ENCODE data around the gene KRTAP20-4. TPM values are rescaled to one million over a fixed set of nuclear protein-coding genes. Genes with fewer than 3 reads are reported as not detected.

Gene KRTAP20-4
- polyA plus RNA-seq, 2 of the 4 experiments (the other 2 are of a cell fraction): not detected

DNA sequence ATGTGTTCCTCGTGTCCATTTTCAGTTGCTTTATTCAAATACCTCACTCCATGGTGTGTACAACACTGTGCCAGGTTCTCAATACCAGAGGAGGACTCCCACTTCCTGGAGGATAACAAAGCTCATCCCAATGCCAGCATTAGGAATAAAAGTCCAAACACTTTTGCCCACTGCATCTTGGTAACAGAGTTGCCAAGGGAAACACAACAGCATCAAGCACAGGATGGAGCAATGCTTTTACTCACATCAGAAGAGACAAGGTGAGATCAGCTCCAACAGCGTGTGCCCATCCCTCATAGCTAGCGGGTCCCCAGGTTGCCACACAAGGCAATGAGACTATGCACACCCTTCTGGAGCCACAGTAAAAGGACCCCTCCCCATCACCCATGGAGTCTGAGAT, 2.9 kb downstream of the KRTAP20-4 start (continued):
- TF ChIP-seq, protein P1, sequence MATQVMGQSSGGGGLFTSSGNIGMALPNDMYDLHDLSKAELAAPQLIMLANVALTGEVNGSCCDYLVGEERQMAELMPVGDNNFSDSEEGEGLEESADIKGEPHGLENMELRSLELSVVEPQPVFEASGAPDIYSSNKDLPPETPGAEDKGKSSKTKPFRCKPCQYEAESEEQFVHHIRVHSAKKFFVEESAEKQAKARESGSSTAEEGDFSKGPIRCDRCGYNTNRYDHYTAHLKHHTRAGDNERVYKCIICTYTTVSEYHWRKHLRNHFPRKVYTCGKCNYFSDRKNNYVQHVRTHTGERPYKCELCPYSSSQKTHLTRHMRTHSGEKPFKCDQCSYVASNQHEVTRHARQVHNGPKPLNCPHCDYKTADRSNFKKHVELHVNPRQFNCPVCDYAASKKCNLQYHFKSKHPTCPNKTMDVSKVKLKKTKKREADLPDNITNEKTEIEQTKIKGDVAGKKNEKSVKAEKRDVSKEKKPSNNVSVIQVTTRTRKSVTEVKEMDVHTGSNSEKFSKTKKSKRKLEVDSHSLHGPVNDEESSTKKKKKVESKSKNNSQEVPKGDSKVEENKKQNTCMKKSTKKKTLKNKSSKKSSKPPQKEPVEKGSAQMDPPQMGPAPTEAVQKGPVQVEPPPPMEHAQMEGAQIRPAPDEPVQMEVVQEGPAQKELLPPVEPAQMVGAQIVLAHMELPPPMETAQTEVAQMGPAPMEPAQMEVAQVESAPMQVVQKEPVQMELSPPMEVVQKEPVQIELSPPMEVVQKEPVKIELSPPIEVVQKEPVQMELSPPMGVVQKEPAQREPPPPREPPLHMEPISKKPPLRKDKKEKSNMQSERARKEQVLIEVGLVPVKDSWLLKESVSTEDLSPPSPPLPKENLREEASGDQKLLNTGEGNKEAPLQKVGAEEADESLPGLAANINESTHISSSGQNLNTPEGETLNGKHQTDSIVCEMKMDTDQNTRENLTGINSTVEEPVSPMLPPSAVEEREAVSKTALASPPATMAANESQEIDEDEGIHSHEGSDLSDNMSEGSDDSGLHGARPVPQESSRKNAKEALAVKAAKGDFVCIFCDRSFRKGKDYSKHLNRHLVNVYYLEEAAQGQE (IDR thresholded peaks at IDR 0.05): no peak

DNA sequence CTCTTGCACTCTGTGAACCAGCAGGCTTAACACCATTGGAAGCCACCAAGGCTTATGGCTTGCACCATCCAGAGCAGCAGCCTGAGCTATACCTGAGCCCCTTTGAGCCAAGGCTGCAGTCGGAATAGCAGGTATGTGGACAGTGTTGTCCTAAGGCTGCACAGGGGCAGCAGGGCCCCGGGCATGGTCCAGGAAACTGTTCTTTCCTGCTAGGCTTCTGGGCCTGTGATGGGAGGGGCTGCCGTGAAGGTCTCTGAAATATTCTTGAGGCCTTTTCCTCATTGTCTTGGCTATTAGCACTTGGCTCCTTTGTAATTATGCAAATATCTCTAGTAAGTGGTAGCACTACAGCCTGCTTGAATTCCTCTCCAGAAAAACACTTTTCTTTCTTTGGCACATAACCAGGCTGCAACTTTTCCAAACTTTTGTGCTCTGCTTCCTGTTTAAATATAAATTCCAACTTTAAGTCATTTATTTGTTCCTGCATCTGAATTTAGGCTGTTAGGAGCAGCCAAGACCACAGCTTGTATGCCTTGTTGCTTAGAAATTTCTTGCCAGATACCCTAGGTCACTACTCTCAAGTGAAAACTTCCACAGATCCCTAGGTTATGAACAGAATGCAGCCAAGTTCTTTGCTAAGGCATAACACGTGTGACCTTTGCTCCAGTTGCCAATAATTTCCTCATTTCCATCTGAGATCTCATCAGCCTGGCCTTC, 5.2 kb downstream of the KRTAP20-4 start:
- POLR2A ChIA-PET: no interaction called here
- CTCF ChIA-PET: no interaction called here
- H3K4me2 ChIP-seq: no peak overlapping the region
- no peak for TF ChIP-seq FOXS1 (CRISPR knock-in tag; IDR thresholded peaks at IDR 0.05)
- TF ChIP-seq CHD2 (IDR thresholded peaks at IDR 0.05; ENCODE audit: low read length, partially characterized antibody): no peak
- TF ChIP-seq RAD21 (conservative IDR thresholded peaks at IDR 0.05 in 1 of 2, IDR thresholded peaks at IDR 0.05 in 1 of 2): no peak
- no peak for TF ChIP-seq EHF (CRISPR knock-in tag; IDR thresholded peaks at IDR 0.05)
- no peak for TF ChIP-seq RNF2 (IDR thresholded peaks at IDR 0.05; ENCODE audit: borderline replicate concordance, low read depth)
- TF ChIP-seq, protein P2, sequence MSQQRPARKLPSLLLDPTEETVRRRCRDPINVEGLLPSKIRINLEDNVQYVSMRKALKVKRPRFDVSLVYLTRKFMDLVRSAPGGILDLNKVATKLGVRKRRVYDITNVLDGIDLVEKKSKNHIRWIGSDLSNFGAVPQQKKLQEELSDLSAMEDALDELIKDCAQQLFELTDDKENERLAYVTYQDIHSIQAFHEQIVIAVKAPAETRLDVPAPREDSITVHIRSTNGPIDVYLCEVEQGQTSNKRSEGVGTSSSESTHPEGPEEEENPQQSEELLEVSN (IDR thresholded peaks at IDR 0.05; ENCODE audit: borderline replicate concordance, low read depth): no peak
- TF ChIP-seq, protein P3, sequence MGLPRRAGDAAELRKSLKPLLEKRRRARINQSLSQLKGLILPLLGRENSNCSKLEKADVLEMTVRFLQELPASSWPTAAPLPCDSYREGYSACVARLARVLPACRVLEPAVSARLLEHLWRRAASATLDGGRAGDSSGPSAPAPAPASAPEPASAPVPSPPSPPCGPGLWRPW (IDR thresholded peaks at IDR 0.05): no peak
- no peak for TF ChIP-seq ZC3H11A (IDR thresholded peaks at IDR 0.05)
- TF ChIP-seq NR3C1 (IDR thresholded peaks at IDR 0.05): no peak
- no peak for TF ChIP-seq ZSCAN20 (CRISPR knock-in tag; IDR thresholded peaks at IDR 0.05)
- no peak for TF ChIP-seq HDAC2 (IDR thresholded peaks at IDR 0.05)
- no peak for TF ChIP-seq SMC3 (IDR thresholded peaks at IDR 0.05)
- TF ChIP-seq, protein P4, sequence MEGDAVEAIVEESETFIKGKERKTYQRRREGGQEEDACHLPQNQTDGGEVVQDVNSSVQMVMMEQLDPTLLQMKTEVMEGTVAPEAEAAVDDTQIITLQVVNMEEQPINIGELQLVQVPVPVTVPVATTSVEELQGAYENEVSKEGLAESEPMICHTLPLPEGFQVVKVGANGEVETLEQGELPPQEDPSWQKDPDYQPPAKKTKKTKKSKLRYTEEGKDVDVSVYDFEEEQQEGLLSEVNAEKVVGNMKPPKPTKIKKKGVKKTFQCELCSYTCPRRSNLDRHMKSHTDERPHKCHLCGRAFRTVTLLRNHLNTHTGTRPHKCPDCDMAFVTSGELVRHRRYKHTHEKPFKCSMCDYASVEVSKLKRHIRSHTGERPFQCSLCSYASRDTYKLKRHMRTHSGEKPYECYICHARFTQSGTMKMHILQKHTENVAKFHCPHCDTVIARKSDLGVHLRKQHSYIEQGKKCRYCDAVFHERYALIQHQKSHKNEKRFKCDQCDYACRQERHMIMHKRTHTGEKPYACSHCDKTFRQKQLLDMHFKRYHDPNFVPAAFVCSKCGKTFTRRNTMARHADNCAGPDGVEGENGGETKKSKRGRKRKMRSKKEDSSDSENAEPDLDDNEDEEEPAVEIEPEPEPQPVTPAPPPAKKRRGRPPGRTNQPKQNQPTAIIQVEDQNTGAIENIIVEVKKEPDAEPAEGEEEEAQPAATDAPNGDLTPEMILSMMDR (IDR thresholded peaks at IDR 0.05): no peak
- TF ChIP-seq MAZ (IDR thresholded peaks at IDR 0.05; ENCODE audit: borderline replicate concordance, low read depth, low read length): no peak
- no peaks in the 10 kb centered on the region for H3K4me1 ChIP-seq
- no peak for DNase-seq (ENCODE audit: low read depth in 1 of 2, low spot score in 1 of 2)
- WGBS (ENCODE audit: missing lambda C conversion rate): 0% methylated on average over 2 of the region's 4 CpGs
- no peak overlapping the region for H3K4me3 ChIP-seq
- FAIRE-seq: no peak
- no peak overlapping the region for H3K27ac ChIP-seq
- ATAC-seq: no peak
- H3K9me3 ChIP-seq: no peaks in the 10 kb centered on the region

DNA sequence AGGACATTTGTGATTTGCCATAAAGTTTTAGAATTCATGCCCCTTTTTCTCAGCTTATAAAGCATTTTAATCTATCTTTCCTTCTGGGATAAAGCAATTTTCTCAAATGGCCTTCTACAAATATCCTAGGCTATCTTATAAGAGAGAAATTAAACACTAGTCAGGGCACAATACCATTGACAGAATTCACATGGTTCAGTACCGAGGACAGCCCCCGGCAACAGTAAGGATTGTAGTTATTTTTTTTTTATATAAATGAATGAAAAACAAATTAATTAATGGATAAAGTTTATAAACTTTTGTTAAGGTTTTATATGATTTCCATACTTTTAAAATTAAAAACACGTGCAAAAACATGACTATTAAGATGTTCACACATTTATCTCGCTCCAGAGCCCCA, 7.7 kb downstream of the KRTAP20-4 start:
- H3K4me3 ChIP-seq: no peak overlapping the region
- WGBS (ENCODE audit: missing lambda C conversion rate): 3% methylated on average over 4 of the region's 4 CpGs
- ATAC-seq: no peak
- no peak overlapping the region for H3K4me2 ChIP-seq
- no peak for FAIRE-seq
- POLR2A ChIA-PET: no interaction called here
- H3K9me3 ChIP-seq: no peaks in the 10 kb centered on the region
- H3K27ac ChIP-seq: no peak overlapping the region
- CTCF ChIA-PET: no interaction called here
- DNase-seq (ENCODE audit: low read depth in 1 of 2, low spot score in 1 of 2): no peak
- no peaks in the 10 kb centered on the region for H3K4me1 ChIP-seq
- TF ChIP-seq RARB (CRISPR knock-in tag; IDR thresholded peaks at IDR 0.05) (no peak), CEBPB (IDR thresholded peaks at IDR 0.05) (no peak), EHMT2 (IDR thresholded peaks at IDR 0.05; ENCODE audit: low read depth) (no peak), CHD2 (IDR thresholded peaks at IDR 0.05; ENCODE audit: low read length, partially characterized antibody) (no peak), HEYL (CRISPR knock-in tag; IDR thresholded peaks at IDR 0.05) (no peak)
- TF ChIP-seq, protein P5, sequence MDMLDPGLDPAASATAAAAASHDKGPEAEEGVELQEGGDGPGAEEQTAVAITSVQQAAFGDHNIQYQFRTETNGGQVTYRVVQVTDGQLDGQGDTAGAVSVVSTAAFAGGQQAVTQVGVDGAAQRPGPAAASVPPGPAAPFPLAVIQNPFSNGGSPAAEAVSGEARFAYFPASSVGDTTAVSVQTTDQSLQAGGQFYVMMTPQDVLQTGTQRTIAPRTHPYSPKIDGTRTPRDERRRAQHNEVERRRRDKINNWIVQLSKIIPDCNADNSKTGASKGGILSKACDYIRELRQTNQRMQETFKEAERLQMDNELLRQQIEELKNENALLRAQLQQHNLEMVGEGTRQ (IDR thresholded peaks at IDR 0.05): no peak
- TF ChIP-seq, protein P6, sequence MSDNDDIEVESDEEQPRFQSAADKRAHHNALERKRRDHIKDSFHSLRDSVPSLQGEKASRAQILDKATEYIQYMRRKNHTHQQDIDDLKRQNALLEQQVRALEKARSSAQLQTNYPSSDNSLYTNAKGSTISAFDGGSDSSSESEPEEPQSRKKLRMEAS (IDR thresholded peaks at IDR 0.05): no peak
- TF ChIP-seq, protein P7, sequence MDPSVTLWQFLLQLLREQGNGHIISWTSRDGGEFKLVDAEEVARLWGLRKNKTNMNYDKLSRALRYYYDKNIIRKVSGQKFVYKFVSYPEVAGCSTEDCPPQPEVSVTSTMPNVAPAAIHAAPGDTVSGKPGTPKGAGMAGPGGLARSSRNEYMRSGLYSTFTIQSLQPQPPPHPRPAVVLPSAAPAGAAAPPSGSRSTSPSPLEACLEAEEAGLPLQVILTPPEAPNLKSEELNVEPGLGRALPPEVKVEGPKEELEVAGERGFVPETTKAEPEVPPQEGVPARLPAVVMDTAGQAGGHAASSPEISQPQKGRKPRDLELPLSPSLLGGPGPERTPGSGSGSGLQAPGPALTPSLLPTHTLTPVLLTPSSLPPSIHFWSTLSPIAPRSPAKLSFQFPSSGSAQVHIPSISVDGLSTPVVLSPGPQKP (IDR thresholded peaks at IDR 0.05; ENCODE audit: low read depth, low read length): no peak
- TF ChIP-seq, protein P1 (IDR thresholded peaks at IDR 0.05): no peak

Data from A549 (cell line).